K562 (cell line): Measurements from ENCODE around the gene AIFM3. TPM values are rescaled to one million over a fixed set of nuclear protein-coding genes. Genes with fewer than 3 reads are reported as not detected.
A peak's percentile ranks its signal among the peaks of the same experiment; 100 is the strongest.

Source experiments
- C11orf30 ChIP-seq: fragments of 450-650 bp; IDR thresholded peaks from 2 replicates; pipeline ENCODE4 v1.6.1; 2016; ENCODE audit warnings: low read depth, mild to moderate bottlenecking
- E2F4 ChIP-seq: sonication (generic); formaldehyde crosslinking; IDR thresholded peaks from 2 replicates; pipeline ENCODE4 v1.8.0; 2022; ENCODE audit warnings: mild to moderate bottlenecking, low read depth, missing genetic modification reagents
- ETV5 ChIP-seq: sonication (generic); formaldehyde crosslinking; IDR thresholded peaks from 2 replicates; pipeline ENCODE4 v1.4.0; 2020; ENCODE audit warnings: low read depth, mild to moderate bottlenecking, missing genetic modification reagents
- EZH2 ChIP-seq: IDR thresholded peaks from 2 replicates; pipeline ENCODE4 v1.6.1; 2012; ENCODE audit warnings: low read depth, mild to moderate bottlenecking, inconsistent platforms, low read length, borderline replicate concordance
- FOXJ3 ChIP-seq: sonication (generic); formaldehyde crosslinking; IDR thresholded peaks from 2 replicates; pipeline ENCODE4 v1.4.0; 2020; ENCODE audit warnings: mild to moderate bottlenecking, missing genetic modification reagents
- HNRNPUL1 ChIP-seq: fragments of 200-400 bp; formaldehyde crosslinking; IDR thresholded peaks from 2 replicates; pipeline ENCODE4 v1.6.1; 2017; ENCODE audit warnings: low read length
- IRF2 ChIP-seq: sonication (generic); formaldehyde crosslinking; IDR thresholded peaks from 2 replicates; pipeline ENCODE4 v1.8.1; 2022; ENCODE audit warnings: mild to moderate bottlenecking, missing genetic modification reagents
- KAT7 ChIP-seq: sonication (generic); formaldehyde crosslinking; IDR thresholded peaks from 2 replicates; pipeline ENCODE4 v1.8.0; 2022; ENCODE audit warnings: missing genetic modification reagents, mild to moderate bottlenecking, borderline replicate concordance
- PHB ChIP-seq: fragments of 250-450 bp; sonication (Bioruptor Pico); IDR thresholded peaks from 2 replicates; pipeline ENCODE4 v1.5.0; 2021
- PHTF2 ChIP-seq: fragments of 250-450 bp; sonication (Bioruptor Pico); IDR thresholded peaks from 2 replicates; pipeline ENCODE4 v1.5.0; 2021; ENCODE audit warnings: mild to moderate bottlenecking
- RREB1 ChIP-seq: fragments of 250-450 bp; sonication (Bioruptor Pico); IDR thresholded peaks from 2 replicates; pipeline ENCODE4 v1.4.0; 2020
- TAF1 ChIP-seq: IDR thresholded peaks from 2 replicates; pipeline ENCODE4 v1.6.1; 2011; ENCODE audit warnings: mild to moderate bottlenecking, low read length, moderate library complexity; ENCODE audit not compliant: insufficient read depth, control insufficient read depth, severe bottlenecking; ENCODE audit errors: extremely low read depth
- ZNF175 ChIP-seq: fragments of 200-800 bp; sonication (Bioruptor generic); IDR thresholded peaks from 2 replicates; pipeline ENCODE4 v1.6.1; 2016; ENCODE audit warnings: low read depth, mild to moderate bottlenecking, missing genetic modification characterization, missing compliant biosample characterization
- ZNF3 ChIP-seq: fragments of 250-450 bp; sonication (Bioruptor Pico); IDR thresholded peaks from 2 replicates; pipeline ENCODE4 v1.5.0; 2021; ENCODE audit warnings: mild to moderate bottlenecking, moderate library complexity
- ZNF41 ChIP-seq: fragments of 250-450 bp; sonication (Bioruptor Pico); conservative IDR thresholded peaks from 2 replicates; pipeline ENCODE4 v1.4.0; 2020; ENCODE audit warnings: mild to moderate bottlenecking
- ZNF583 ChIP-seq: fragments of 250-450 bp; sonication (Bioruptor Pico); IDR thresholded peaks from 2 replicates; pipeline ENCODE4 v1.4.0; 2020
- ZNF76 ChIP-seq: fragments of 250-450 bp; sonication (Bioruptor Pico); IDR thresholded peaks from 2 replicates; pipeline ENCODE4 v1.4.0; 2020; ENCODE audit warnings: mild to moderate bottlenecking, moderate library complexity, borderline replicate concordance
- ZNF77 ChIP-seq: fragments of 250-450 bp; sonication (Bioruptor Pico); IDR thresholded peaks from 2 replicates; pipeline ENCODE4 v1.5.0; 2020
- polyA plus RNA-seq, 8 experiments: library from polyadenylated mRNA; depleted of rRNA in 4 of 8; stranded (reverse) in 5 of 8; unstranded in 3 of 8; fragments of >200 nt; fragmentation: Nextera tagmentation in 2 of 8; fragmentation: Illumina TruSeq in 1 of 8; extraction: Ambion mirVana in 2 of 8; extraction: Trizol in 1 of 8; gene quantifications; 2 replicates each; pipeline versions ENCODE4 v1.2.1 to v1.2.3, GENCODE V29; 2011 to 2014; ENCODE audit warnings: inconsistent platforms in 1 of 8, missing spikeins in 1 of 8
- total RNA-seq, 7 experiments: library from RNA; depleted of rRNA in 6 of 7; stranded (reverse); fragments of >200 nt in 6 of 7; fragmentation: Illumina TruSeq in 2 of 7; extraction: Trizol in 2 of 7; gene quantifications; 2 replicates each; pipeline versions ENCODE4 v1.2.1 to v1.2.3, GENCODE V29; 2011 to 2021; ENCODE audit warnings: low replicate concordance in 1 of 7

AIFM3 gene
- total and polyA plus RNA-seq, 9 of the 15 experiments (the other 6 are each of a cell fraction or from before 2014, with no cell fraction given), result 0.03 to 0.20 (median 0.07) TPM; not detected in 1

- TF ChIP-seq KAT7 (CRISPR knock-in tag), result no peak
- TF ChIP-seq ZNF41 (CRISPR knock-in tag), result no peak
- no peak for TF ChIP-seq C11orf30
- TF ChIP-seq ZNF583 (CRISPR knock-in tag), result peak; percentile 69; the same call in 1 of the 2 replicates
- no peak for TF ChIP-seq E2F4 (CRISPR knock-in tag)
- peak; percentile 70; the same call in 1 of the 2 replicates for TF ChIP-seq RREB1 (CRISPR knock-in tag)
- TF ChIP-seq TAF1, result no peak
- TF ChIP-seq ETV5, result no peak
- TF ChIP-seq IRF2 (CRISPR knock-in tag), result no peak; the same call in 1 of the 2 replicates
- no peak for TF ChIP-seq PHB (CRISPR knock-in tag)
- no peak for TF ChIP-seq ZNF77
- TF ChIP-seq EZH2, result no peak
- no peak for TF ChIP-seq HNRNPUL1
- no peak for TF ChIP-seq ZNF175
- no peak for TF ChIP-seq PHTF2 (CRISPR knock-in tag)
- peak; percentile 59; the same call in 1 of the 2 replicates for TF ChIP-seq ZNF76 (CRISPR knock-in tag)
- TF ChIP-seq FOXJ3 (CRISPR knock-in tag), result no peak
- no peak for TF ChIP-seq ZNF3 (CRISPR knock-in tag)
Observed at GRCh38 chr22:21025763-21026755, 59.0 kb downstream of the AIFM3 start (continued).
